Measurements from ENCODE around the gene RTRAF. TPM values are rescaled to one million over a fixed set of nuclear protein-coding genes. Genes with fewer than 3 reads are reported as not detected.

RTRAF gene
- total and polyA plus RNA-seq, 2 experiments from 2014 or later: 150 to 729 TPM

DNA sequence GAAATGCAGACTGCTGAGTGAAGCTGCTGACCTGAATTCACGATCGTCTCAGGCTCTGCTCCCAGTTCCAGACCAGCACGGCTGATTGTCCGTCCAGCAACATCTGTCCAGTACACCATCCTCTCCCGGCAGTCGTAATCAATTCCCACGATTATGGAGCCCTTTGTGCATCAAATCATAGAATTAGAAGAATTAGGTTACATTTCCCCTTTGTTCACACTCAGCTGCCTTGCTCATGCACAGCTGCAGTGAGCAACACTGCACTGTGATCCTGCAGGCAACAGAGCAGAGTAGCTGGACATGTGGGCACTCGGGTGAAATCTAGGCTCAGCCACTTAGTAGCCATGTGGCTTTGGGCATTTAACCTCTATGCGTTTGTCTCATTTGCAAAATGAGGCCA, 22.2 kb downstream of the RTRAF start:
- no peak for TF ChIP-seq ZNF462 (CRISPR knock-in tag; IDR thresholded peaks at IDR 0.05)
- TF ChIP-seq, protein P1, sequence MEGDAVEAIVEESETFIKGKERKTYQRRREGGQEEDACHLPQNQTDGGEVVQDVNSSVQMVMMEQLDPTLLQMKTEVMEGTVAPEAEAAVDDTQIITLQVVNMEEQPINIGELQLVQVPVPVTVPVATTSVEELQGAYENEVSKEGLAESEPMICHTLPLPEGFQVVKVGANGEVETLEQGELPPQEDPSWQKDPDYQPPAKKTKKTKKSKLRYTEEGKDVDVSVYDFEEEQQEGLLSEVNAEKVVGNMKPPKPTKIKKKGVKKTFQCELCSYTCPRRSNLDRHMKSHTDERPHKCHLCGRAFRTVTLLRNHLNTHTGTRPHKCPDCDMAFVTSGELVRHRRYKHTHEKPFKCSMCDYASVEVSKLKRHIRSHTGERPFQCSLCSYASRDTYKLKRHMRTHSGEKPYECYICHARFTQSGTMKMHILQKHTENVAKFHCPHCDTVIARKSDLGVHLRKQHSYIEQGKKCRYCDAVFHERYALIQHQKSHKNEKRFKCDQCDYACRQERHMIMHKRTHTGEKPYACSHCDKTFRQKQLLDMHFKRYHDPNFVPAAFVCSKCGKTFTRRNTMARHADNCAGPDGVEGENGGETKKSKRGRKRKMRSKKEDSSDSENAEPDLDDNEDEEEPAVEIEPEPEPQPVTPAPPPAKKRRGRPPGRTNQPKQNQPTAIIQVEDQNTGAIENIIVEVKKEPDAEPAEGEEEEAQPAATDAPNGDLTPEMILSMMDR (conservative IDR thresholded peaks at IDR 0.05; ENCODE audit: low read depth in 2 of 2): no peak
- no peak for TF ChIP-seq REST (IDR thresholded peaks at IDR 0.05; ENCODE audit: unreplicated experiment)
- no peak for TF ChIP-seq CREB1 (CRISPR knock-in tag; IDR thresholded peaks at IDR 0.05; ENCODE audit: low read depth)
- Histone ChIP-seq H3K27ac (ENCODE audit: low read depth) (no peak overlapping the region), H3K4me3 (no peak overlapping the region), H3K27me3 (ENCODE audit: insufficient read depth) (no peaks in the 10 kb centered on the region), H2AFZ (no peak overlapping the region), H3K9me2 (ENCODE audit: insufficient read depth) (0 out of 2 replicates have a peak, but pooled peaks cover 11% of the 10 kb centered on the region), H3K4me1 (ENCODE audit: insufficient read depth) (peaks cover 30% of the 10 kb centered on the region), H4K20me1 (replicated peaks; ENCODE audit: insufficient read depth) (peaks cover 6% of the 10 kb centered on the region; the same call in 1 of the 2 replicates), H3K36me3 (ENCODE audit: insufficient read depth) (peaks cover 25% of the 10 kb centered on the region), H3K79me2 (replicated peaks; ENCODE audit: insufficient read depth) (no peaks in the 10 kb centered on the region), H3F3A (replicated peaks; ENCODE audit: low read depth) (no peaks in the 10 kb centered on the region), H3K4me2 (no peak overlapping the region)
- Mint-ChIP-seq H3K9me3 (no peaks in the 10 kb centered on the region), H3K27me3 (ENCODE audit: insufficient read depth, low read depth, poor library complexity) (peaks cover 13% of the 10 kb centered on the region), H3K36me3 (ENCODE audit: low read depth) (peaks cover 43% of the 10 kb centered on the region), H3K27ac (no peak overlapping the region), H3K4me1 (peaks cover 27% of the 10 kb centered on the region), H3K4me3 (no peak overlapping the region)
- no peak for DNase-seq (ENCODE audit: low spot score)
- ATAC-seq: no peak
